ENCODE data around the gene SUSD6.

DNA sequence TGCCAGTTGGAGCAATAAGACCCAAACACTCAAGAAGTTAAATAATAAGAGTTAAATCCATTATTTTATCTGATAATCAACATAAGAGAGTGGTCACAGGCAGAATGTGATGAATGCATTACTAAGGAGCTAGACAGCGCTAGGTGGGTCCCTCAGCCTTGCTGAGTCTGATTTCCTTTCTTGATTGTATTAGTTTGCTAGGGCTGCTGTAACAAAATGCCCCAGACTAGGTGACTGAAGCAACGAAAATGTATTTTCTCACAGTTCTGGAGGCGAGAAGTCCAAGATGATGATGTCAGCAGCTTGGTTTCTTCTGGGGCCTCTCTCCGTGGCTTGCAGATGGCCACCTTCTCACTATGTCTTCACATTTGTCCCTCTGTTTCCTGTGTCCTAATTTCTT, 28.6 kb upstream of the SUSD6 start:
- TF ChIP-seq, protein P1, sequence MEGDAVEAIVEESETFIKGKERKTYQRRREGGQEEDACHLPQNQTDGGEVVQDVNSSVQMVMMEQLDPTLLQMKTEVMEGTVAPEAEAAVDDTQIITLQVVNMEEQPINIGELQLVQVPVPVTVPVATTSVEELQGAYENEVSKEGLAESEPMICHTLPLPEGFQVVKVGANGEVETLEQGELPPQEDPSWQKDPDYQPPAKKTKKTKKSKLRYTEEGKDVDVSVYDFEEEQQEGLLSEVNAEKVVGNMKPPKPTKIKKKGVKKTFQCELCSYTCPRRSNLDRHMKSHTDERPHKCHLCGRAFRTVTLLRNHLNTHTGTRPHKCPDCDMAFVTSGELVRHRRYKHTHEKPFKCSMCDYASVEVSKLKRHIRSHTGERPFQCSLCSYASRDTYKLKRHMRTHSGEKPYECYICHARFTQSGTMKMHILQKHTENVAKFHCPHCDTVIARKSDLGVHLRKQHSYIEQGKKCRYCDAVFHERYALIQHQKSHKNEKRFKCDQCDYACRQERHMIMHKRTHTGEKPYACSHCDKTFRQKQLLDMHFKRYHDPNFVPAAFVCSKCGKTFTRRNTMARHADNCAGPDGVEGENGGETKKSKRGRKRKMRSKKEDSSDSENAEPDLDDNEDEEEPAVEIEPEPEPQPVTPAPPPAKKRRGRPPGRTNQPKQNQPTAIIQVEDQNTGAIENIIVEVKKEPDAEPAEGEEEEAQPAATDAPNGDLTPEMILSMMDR (conservative IDR thresholded peaks at IDR 0.05) = no peak
- no peak for TF ChIP-seq ZFX (IDR thresholded peaks at IDR 0.05)
